Measurements from ENCODE around the gene GSTO1.

The GSTO1 gene

DNA sequence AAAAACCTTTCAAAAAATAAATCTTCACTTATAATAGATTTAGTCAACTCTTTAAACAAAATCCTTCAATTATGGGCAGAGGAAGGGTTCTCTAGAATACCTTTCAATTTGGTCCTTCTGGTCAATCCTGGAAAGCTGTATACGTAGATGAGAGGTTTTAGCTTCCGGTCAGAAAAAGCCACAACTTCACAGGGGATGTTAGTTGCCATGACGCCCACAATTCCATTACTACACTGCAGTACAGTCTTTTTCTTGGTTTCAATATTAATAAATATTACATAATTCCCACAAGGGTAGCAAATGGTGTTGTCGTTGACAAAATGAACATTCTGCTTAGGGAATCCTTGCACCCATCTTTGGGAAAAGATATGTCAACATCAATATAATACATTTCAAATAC lies 24.2 kb upstream of the GSTO1 start:
- ATAC-seq: no peak

DNA sequence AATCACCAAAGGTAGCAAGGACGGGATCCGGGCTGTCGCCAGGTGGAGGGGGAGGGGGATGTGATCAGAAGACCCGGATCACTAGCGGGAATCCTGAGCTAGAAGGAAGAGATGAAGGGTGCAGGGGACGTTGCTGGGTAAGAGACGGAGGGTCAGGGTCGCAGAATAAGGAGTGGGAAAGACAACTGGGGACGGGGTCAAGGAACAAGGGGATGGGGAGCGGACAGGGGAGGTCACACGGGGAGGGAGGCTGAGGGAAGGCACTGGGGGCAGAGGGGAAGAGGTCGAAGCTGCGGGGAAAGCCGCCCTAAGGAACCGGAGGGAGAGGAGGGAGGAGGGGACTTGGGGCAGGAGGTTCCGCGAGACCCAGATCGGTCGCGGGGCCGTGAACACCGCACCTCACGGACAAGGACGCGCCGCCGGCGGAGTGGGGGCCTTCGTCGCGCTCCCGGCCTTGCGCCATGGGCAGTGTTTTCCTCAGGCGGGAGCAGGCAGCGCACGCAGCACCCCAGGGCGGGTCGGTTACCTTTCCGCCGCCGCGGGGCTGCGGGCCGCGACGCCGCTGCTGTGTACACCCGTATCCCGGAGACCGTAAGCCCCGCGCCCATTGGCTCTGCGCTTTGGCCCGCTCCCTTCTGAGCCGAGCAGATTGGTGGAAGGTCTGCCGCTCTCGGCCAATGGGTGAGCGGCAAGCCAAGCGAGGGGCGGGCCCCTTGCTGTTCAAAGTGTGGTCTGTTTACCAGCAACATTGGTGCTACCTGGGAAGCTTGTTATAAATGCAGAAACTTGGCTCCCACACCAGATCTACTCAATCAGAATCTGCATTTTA lies 22.7 kb upstream of the GSTO1 start, which contains the start of gene CFAP43:
CFAP43 (minus strand) TSS at position 581 of the 829 bp plus-strand sequence; CDS start at position 463, 118 bp downstream.
- TF ChIP-seq, protein P1, sequence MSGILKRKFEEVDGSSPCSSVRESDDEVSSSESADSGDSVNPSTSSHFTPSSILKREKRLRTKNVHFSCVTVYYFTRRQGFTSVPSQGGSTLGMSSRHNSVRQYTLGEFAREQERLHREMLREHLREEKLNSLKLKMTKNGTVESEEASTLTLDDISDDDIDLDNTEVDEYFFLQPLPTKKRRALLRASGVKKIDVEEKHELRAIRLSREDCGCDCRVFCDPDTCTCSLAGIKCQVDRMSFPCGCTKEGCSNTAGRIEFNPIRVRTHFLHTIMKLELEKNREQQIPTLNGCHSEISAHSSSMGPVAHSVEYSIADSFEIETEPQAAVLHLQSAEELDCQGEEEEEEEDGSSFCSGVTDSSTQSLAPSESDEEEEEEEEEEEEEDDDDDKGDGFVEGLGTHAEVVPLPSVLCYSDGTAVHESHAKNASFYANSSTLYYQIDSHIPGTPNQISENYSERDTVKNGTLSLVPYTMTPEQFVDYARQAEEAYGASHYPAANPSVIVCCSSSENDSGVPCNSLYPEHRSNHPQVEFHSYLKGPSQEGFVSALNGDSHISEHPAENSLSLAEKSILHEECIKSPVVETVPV (CRISPR knock-in tag; IDR thresholded peaks at IDR 0.05): no peak
- peak; percentile 64; the same call in 1 of the 2 replicates for TF ChIP-seq ZNF70 (CRISPR knock-in tag; IDR thresholded peaks at IDR 0.05)
- peak; percentile 100 for ATAC-seq

More for the DNA sequence above, 24.2 kb upstream of the GSTO1 start:
- TF ChIP-seq ZNF70 (CRISPR knock-in tag; IDR thresholded peaks at IDR 0.05) (no peak), ZNF565 (CRISPR knock-in tag; conservative IDR thresholded peaks at IDR 0.05; ENCODE audit: low read depth) (no peak), SNAI2 (CRISPR knock-in tag; IDR thresholded peaks at IDR 0.05) (no peak), GLIS3 (CRISPR knock-in tag; IDR thresholded peaks at IDR 0.05) (no peak)
- TF ChIP-seq, protein P2, sequence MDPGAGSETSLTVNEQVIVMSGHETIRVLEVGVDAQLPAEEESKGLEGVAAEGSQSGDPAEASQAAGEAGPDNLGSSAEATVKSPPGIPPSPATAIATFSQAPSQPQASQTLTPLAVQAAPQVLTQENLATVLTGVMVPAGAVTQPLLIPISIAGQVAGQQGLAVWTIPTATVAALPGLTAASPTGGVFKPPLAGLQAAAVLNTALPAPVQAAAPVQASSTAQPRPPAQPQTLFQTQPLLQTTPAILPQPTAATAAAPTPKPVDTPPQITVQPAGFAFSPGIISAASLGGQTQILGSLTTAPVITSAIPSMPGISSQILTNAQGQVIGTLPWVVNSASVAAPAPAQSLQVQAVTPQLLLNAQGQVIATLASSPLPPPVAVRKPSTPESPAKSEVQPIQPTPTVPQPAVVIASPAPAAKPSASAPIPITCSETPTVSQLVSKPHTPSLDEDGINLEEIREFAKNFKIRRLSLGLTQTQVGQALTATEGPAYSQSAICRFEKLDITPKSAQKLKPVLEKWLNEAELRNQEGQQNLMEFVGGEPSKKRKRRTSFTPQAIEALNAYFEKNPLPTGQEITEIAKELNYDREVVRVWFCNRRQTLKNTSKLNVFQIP (CRISPR knock-in tag; IDR thresholded peaks at IDR 0.05; ENCODE audit: borderline replicate concordance, low read depth): no peak

DNA sequence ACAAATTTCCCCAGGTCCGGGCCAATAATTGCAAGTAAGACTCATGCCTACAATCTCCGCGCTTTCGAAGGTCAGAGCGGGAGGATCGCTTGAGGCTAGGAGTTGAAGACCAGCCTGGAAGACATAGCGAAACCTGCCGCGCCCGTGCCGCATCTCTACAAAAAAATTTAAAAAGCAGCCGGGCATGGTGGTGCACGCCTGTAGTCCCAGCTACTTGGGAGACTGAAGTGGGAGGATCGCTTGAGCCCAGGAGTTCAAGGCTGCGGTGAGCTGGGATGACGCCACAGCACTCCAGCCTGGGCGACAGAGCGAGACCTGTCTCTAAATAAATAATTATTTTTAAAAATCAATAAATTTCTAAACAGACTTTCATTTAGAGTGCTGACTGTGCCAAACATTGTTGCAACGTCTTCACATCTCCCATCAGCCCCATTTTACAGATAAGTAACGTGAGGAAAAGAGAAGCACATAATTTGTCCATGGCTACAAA lies 22.0 kb upstream of the GSTO1 start:
- TF ChIP-seq ZNF70 (CRISPR knock-in tag; IDR thresholded peaks at IDR 0.05): no peak
- TF ChIP-seq BACH2 (CRISPR knock-in tag; IDR thresholded peaks at IDR 0.05; ENCODE audit: borderline replicate concordance): no peak
- TF ChIP-seq ZC3H10 (CRISPR knock-in tag; IDR thresholded peaks at IDR 0.05): no peak
- TF ChIP-seq PPARA (CRISPR knock-in tag; IDR thresholded peaks at IDR 0.05; ENCODE audit: borderline replicate concordance): no peak
- no peak for TF ChIP-seq RARB (CRISPR knock-in tag; IDR thresholded peaks at IDR 0.05)
- TF ChIP-seq ZFP3 (CRISPR knock-in tag; IDR thresholded peaks at IDR 0.05): no peak
- TF ChIP-seq ESRRG (CRISPR knock-in tag; IDR thresholded peaks at IDR 0.05): no peak
- TF ChIP-seq, protein P2 (CRISPR knock-in tag; IDR thresholded peaks at IDR 0.05; ENCODE audit: borderline replicate concordance, low read depth): no peak
- TF ChIP-seq ZNF8 (CRISPR knock-in tag; IDR thresholded peaks at IDR 0.05): no peak
- ATAC-seq: peak; percentile 59

DNA sequence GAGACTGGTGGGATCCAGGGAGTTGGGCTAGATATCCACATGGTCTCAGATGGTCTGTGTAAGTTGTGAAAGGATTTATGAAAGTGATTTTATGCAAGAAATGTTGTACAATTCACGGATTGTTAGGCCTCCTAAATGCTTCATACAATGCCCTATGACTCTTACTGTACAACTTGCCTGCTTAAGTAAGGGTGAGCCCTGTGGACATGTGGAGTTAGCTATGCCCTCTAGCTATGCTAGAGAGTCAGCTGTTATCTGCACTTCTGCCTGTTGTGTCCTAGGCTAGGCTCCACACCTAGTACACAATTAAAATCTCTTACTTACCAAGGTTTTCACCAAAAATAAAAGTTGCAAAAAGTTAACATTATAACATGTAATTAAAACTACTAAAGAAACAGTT lies 20.9 kb upstream of the GSTO1 start:
- TF ChIP-seq TCF4 (CRISPR knock-in tag; IDR thresholded peaks at IDR 0.05; ENCODE audit: borderline replicate concordance) (no peak), ESRRG (CRISPR knock-in tag; IDR thresholded peaks at IDR 0.05) (no peak)
- TF ChIP-seq, protein P2 (CRISPR knock-in tag; IDR thresholded peaks at IDR 0.05; ENCODE audit: borderline replicate concordance, low read depth): no peak
- no peak for ATAC-seq

DNA sequence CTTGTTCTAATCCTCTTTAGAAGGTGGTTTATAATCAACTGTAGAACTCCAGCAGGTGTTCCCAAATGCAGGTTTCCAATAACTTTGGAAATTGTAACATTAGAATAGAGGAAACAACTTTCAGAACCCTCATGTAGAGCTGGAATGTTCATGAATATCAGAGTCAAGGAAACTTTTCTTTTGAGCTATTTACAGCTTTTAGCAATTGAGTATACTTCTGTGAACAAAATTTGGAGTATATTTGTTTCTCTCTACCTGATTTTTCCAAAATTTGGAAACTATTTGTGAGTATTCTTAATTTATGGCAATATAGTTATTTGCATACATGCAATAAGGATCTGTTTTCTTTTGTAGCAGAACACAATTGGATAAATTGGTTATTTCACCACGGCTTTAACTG lies 19.8 kb upstream of the GSTO1 start:
- no peak for ATAC-seq
- no peak for TF ChIP-seq RARB (CRISPR knock-in tag; IDR thresholded peaks at IDR 0.05)
- TF ChIP-seq GLIS3 (CRISPR knock-in tag; IDR thresholded peaks at IDR 0.05): no peak
- TF ChIP-seq, protein P3, sequence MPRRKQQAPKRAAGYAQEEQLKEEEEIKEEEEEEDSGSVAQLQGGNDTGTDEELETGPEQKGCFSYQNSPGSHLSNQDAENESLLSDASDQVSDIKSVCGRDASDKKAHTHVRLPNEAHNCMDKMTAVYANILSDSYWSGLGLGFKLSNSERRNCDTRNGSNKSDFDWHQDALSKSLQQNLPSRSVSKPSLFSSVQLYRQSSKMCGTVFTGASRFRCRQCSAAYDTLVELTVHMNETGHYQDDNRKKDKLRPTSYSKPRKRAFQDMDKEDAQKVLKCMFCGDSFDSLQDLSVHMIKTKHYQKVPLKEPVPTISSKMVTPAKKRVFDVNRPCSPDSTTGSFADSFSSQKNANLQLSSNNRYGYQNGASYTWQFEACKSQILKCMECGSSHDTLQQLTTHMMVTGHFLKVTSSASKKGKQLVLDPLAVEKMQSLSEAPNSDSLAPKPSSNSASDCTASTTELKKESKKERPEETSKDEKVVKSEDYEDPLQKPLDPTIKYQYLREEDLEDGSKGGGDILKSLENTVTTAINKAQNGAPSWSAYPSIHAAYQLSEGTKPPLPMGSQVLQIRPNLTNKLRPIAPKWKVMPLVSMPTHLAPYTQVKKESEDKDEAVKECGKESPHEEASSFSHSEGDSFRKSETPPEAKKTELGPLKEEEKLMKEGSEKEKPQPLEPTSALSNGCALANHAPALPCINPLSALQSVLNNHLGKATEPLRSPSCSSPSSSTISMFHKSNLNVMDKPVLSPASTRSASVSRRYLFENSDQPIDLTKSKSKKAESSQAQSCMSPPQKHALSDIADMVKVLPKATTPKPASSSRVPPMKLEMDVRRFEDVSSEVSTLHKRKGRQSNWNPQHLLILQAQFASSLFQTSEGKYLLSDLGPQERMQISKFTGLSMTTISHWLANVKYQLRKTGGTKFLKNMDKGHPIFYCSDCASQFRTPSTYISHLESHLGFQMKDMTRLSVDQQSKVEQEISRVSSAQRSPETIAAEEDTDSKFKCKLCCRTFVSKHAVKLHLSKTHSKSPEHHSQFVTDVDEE (CRISPR knock-in tag; IDR thresholded peaks at IDR 0.05): no peak
- no peak for TF ChIP-seq ESRRG (CRISPR knock-in tag; IDR thresholded peaks at IDR 0.05)
- no peak for TF ChIP-seq PPARA (CRISPR knock-in tag; IDR thresholded peaks at IDR 0.05; ENCODE audit: borderline replicate concordance)
- TF ChIP-seq ZFP3 (CRISPR knock-in tag; IDR thresholded peaks at IDR 0.05): no peak
- TF ChIP-seq, protein P4, sequence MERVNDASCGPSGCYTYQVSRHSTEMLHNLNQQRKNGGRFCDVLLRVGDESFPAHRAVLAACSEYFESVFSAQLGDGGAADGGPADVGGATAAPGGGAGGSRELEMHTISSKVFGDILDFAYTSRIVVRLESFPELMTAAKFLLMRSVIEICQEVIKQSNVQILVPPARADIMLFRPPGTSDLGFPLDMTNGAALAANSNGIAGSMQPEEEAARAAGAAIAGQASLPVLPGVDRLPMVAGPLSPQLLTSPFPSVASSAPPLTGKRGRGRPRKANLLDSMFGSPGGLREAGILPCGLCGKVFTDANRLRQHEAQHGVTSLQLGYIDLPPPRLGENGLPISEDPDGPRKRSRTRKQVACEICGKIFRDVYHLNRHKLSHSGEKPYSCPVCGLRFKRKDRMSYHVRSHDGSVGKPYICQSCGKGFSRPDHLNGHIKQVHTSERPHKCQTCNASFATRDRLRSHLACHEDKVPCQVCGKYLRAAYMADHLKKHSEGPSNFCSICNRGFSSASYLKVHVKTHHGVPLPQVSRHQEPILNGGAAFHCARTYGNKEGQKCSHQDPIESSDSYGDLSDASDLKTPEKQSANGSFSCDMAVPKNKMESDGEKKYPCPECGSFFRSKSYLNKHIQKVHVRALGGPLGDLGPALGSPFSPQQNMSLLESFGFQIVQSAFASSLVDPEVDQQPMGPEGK (CRISPR knock-in tag; IDR thresholded peaks at IDR 0.05; ENCODE audit: borderline replicate concordance): no peak
